ENCODE results near the gene DBN1.

- TF ChIP-seq EP300 (IDR thresholded peaks at IDR 0.05) (no peak), CTCF (IDR thresholded peaks at IDR 0.05) (no peak)
Measured at GRCh38 chr5:177448244-177448950, 25.0 kb downstream of the DBN1 start.

Measured in tibial nerve (tissue), 4 donors.